PFSK-1 (cell line): ENCODE measurements around the gene IFT88.

Source experiments
- FOXP2 ChIP-seq: optimal IDR thresholded peaks from 2 replicates; pipeline ENCODE3; 2011; ENCODE audit warnings: borderline replicate concordance, control low read depth, inconsistent platforms; ENCODE audit not compliant: insufficient read depth; ENCODE audit errors: extremely low read length, extremely low read depth
- POLR2AphosphoS5 ChIP-seq: IDR thresholded peaks from 2 replicates; pipeline ENCODE4 v1.6.1; 2012; ENCODE audit warnings: low read depth, mild to moderate bottlenecking, control low read depth, low read length, moderate library complexity
- REST ChIP-seq, 2 experiments: IDR thresholded peaks; 2 replicates each; pipeline versions ENCODE4 v1.6.1 to v1.8.0; 2011 to 2012; ENCODE audit warnings: low read depth in 2 of 2, low read length in 2 of 2, control low read depth in 1 of 2, inconsistent platforms in 1 of 2, mild to moderate bottlenecking in 1 of 2, moderate library complexity in 1 of 2; ENCODE audit not compliant: insufficient read depth in 1 of 2
- SIN3A ChIP-seq: IDR thresholded peaks from 2 replicates; pipeline ENCODE4 v1.6.1; 2012; ENCODE audit warnings: mild to moderate bottlenecking, low read length, moderate library complexity, borderline replicate concordance; ENCODE audit not compliant: insufficient read depth
- TAF1 ChIP-seq: IDR thresholded peaks from 2 replicates; pipeline ENCODE4 v1.6.1; 2012; ENCODE audit warnings: low read length, control low read depth, borderline replicate concordance; ENCODE audit not compliant: insufficient read depth

Gene IFT88

GRCh38 chr13:20716951-20717350 is 150.0 kb downstream of the IFT88 start:
- TF ChIP-seq POLR2AphosphoS5, result no peak

GRCh38 chr13:20717581-20718542 is 150.9 kb downstream of the IFT88 start:
- TF ChIP-seq SIN3A (no peak), POLR2AphosphoS5 (no peak), FOXP2 (no peak), REST (IDR thresholded peaks at IDR 0.05; ENCODE audit: insufficient read depth in 1 of 2, low read depth in 2 of 2, low read length in 2 of 2) (no peak), TAF1 (no peak)

- TF ChIP-seq REST (IDR thresholded peaks at IDR 0.05; ENCODE audit: insufficient read depth in 1 of 2, low read depth in 2 of 2, low read length in 2 of 2) (no peak), TAF1 (no peak), SIN3A (no peak), POLR2AphosphoS5 (no peak), FOXP2 (no peak)
Observed at GRCh38 chr13:20718958-20719566, 152.1 kb downstream of the IFT88 start.

- TF ChIP-seq SIN3A (no peak), POLR2AphosphoS5 (no peak), REST (IDR thresholded peaks at IDR 0.05; ENCODE audit: insufficient read depth in 1 of 2, low read depth in 2 of 2, low read length in 2 of 2) (no peak), FOXP2 (no peak), TAF1 (no peak)
Observed at GRCh38 chr13:20719783-20720182, 152.8 kb downstream of the IFT88 start.

- no peak for TF ChIP-seq TAF1
- no peak for TF ChIP-seq POLR2AphosphoS5
- TF ChIP-seq REST (IDR thresholded peaks at IDR 0.05; ENCODE audit: insufficient read depth in 1 of 2, low read depth in 2 of 2, low read length in 2 of 2), result no peak
Observed at GRCh38 chr13:20720499-20720898, 153.5 kb downstream of the IFT88 start.
